Gastroesophageal sphincter (tissue), 3 donors: Measurements from ENCODE around the gene HPCA.

ENCODE experiments used
- EP300 ChIP-seq: sonication (generic); formaldehyde crosslinking; IDR thresholded peaks from one replicate; pipeline ENCODE4 v1.6.1; 2017; ENCODE audit warnings: antibody characterized with exemption, mild to moderate bottlenecking
- POLR2AphosphoS5 ChIP-seq: sonication (generic); formaldehyde crosslinking; IDR thresholded peaks from one replicate; pipeline ENCODE4 v1.6.1; 2017; ENCODE audit warnings: antibody characterized with exemption
- TF ChIP-seq, protein P1 (sequence below), 4 experiments: fragments of 200-600 bp in 2 of 4; fragments of 450-650 bp in 2 of 4; sonication (generic) in 1 of 4; IDR thresholded peaks; one replicate each; pipeline ENCODE4 v1.5.1; 2017 to 2019; ENCODE audit warnings: antibody characterized with exemption in 4 of 4, mild to moderate bottlenecking in 2 of 4, moderate library complexity in 2 of 4

DNA sequence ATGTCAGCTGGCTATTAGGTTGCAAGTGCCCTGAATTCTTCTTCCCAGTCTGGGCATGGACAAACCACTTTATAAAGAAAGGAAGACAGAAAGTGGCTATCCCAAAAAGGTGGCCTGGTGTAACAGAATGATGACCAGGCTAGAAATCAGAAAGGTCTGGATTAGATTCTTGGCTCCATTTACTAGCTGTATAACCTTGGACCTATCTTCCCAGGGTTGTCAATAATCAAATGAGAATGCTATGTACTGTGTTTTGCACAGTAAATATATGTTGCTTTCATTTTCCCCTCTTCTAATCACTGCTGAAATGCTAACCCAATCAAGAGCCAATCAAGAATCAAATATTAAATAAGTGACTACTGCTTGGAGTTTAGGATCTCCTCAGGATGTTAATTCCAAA is 57.9 kb downstream of the HPCA start:
- TF ChIP-seq POLR2AphosphoS5 (no peak), EP300 (no peak)
- TF ChIP-seq, protein P1, sequence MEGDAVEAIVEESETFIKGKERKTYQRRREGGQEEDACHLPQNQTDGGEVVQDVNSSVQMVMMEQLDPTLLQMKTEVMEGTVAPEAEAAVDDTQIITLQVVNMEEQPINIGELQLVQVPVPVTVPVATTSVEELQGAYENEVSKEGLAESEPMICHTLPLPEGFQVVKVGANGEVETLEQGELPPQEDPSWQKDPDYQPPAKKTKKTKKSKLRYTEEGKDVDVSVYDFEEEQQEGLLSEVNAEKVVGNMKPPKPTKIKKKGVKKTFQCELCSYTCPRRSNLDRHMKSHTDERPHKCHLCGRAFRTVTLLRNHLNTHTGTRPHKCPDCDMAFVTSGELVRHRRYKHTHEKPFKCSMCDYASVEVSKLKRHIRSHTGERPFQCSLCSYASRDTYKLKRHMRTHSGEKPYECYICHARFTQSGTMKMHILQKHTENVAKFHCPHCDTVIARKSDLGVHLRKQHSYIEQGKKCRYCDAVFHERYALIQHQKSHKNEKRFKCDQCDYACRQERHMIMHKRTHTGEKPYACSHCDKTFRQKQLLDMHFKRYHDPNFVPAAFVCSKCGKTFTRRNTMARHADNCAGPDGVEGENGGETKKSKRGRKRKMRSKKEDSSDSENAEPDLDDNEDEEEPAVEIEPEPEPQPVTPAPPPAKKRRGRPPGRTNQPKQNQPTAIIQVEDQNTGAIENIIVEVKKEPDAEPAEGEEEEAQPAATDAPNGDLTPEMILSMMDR (IDR thresholded peaks at IDR 0.05): no peak
